NCI-H2171 (cell line): Measurements from ENCODE around the gene PRKACG.
"Not testable (repeated sequence)": the region's sequence is repeated elsewhere in the genome, so short reads cannot be mapped to it uniquely, and the experiment has no call there.

Source experiments
- DNase-seq: peaks from one replicate; lab custom pipeline; 2025; lab: John Stamatoyannopoulos, UW

Gene PRKACG

GRCh38 chr9:69023650-69024049, 9.7 kb upstream of the PRKACG start:
- DNase-seq, result peak; percentile 24

GRCh38 chr9:69020301-69021145, 6.6 kb upstream of the PRKACG start:
- no peak for DNase-seq

- no peak for DNase-seq
These were observed 5.9 kb upstream of the PRKACG start for GRCh38 chr9:69019808-69020207.

- no peak for DNase-seq
These were observed 4.8 kb upstream of the PRKACG start for GRCh38 chr9:69018737-69019136.

- no peak for DNase-seq
These were observed 2.5 kb upstream of the PRKACG start for GRCh38 chr9:69016191-69017096.

- no peak for DNase-seq
These were observed 558 bp downstream of the PRKACG start for GRCh38 chr9:69013382-69013727.

- no peak for DNase-seq
These were observed 1.1 kb downstream of the PRKACG start for GRCh38 chr9:69012696-69013381.

GRCh38 chr9:69009708-69010107, 4.2 kb downstream of the PRKACG start:
- DNase-seq, result no peak

- no peak for DNase-seq
These were observed 9.1 kb downstream of the PRKACG start for GRCh38 chr9:69004836-69005235.

- no peak for DNase-seq
These were observed 10.9 kb downstream of the PRKACG start for GRCh38 chr9:69003051-69003450.

GRCh38 chr9:69001921-69002320, 12.0 kb downstream of the PRKACG start:
- no peak for DNase-seq

GRCh38 chr9:68999393-69000105, 14.4 kb downstream of the PRKACG start:
- DNase-seq, result peak; percentile 28

GRCh38 chr9:68998812-68999211, 15.1 kb downstream of the PRKACG start:
- no peak for DNase-seq

- DNase-seq, result no peak
These were observed 15.5 kb downstream of the PRKACG start for GRCh38 chr9:68998385-68998784.

- no peak for DNase-seq
These were observed 16.2 kb downstream of the PRKACG start for GRCh38 chr9:68997666-68998065.

- DNase-seq, result no peak
These were observed 17.5 kb downstream of the PRKACG start for GRCh38 chr9:68996462-68996861.

- no peak for DNase-seq
These were observed 18.1 kb downstream of the PRKACG start for GRCh38 chr9:68995776-68996175.

- no peak for DNase-seq
These were observed 22.5 kb downstream of the PRKACG start for GRCh38 chr9:68991457-68991856.

- DNase-seq, result not testable (repeated sequence)
These were observed 27.0 kb downstream of the PRKACG start for GRCh38 chr9:68986949-68987348.

GRCh38 chr9:68983522-68984424, 30.1 kb downstream of the PRKACG start:
- no peak for DNase-seq

- no peak for DNase-seq
These were observed 30.9 kb downstream of the PRKACG start for GRCh38 chr9:68983008-68983411.
